H1 (cell line): Measurements from ENCODE around the gene U2AF1L4. TPM values are rescaled to one million over a fixed set of nuclear protein-coding genes. Genes with fewer than 3 reads are reported as not detected.

ENCODE experiments used
- ATF3 ChIP-seq: IDR thresholded peaks from 2 replicates; pipeline ENCODE4 v1.6.1; 2011; ENCODE audit warnings: low read depth, mild to moderate bottlenecking, low read length; ENCODE audit not compliant: insufficient read depth
- BCL11A ChIP-seq, 2 experiments: IDR thresholded peaks; one replicate each; pipeline ENCODE4 v1.6.1; 2011; ENCODE audit warnings: low read depth in 2 of 2, low read length in 2 of 2, mild to moderate bottlenecking in 2 of 2
- CBX5 ChIP-seq: fragments of 300-800, 300-1000 bp; sonication (generic); IDR thresholded peaks from 2 replicates; pipeline ENCODE4 v1.7.1; 2016; ENCODE audit warnings: antibody characterized with exemption, low read length, low read depth
- CREB1 ChIP-seq: IDR thresholded peaks from 2 replicates; pipeline ENCODE4 v1.6.1; 2012; ENCODE audit warnings: inconsistent platforms
- EZH2 ChIP-seq: fragments of 200-600 bp; sonication (generic); IDR thresholded peaks from 2 replicates; pipeline ENCODE4 v1.7.1; 2012; ENCODE audit warnings: low read depth, mild to moderate bottlenecking, moderate library complexity, low read length, inconsistent platforms; ENCODE audit not compliant: severe bottlenecking
- FOSL1 ChIP-seq: IDR thresholded peaks from 2 replicates; pipeline ENCODE4 v1.6.1; 2011; ENCODE audit warnings: mild to moderate bottlenecking, low read depth, low read length, moderate library complexity; ENCODE audit not compliant: insufficient read depth
- MAFK ChIP-seq: IDR thresholded peaks from 2 replicates; pipeline ENCODE4 v1.6.1; 2012; ENCODE audit warnings: low read depth, mild to moderate bottlenecking, improper control_type of control experiment, low read length
- NRF1 ChIP-seq: IDR thresholded peaks from 2 replicates; pipeline ENCODE4 v1.6.1; 2011; ENCODE audit warnings: mild to moderate bottlenecking, low read depth, low read length, improper control_type of control experiment
- PHF8 ChIP-seq: fragments of 200-600 bp; sonication (generic); conservative IDR thresholded peaks from 2 replicates; pipeline ENCODE4 v1.7.1; 2012; ENCODE audit warnings: low read depth, mild to moderate bottlenecking, inconsistent platforms, low read length, moderate library complexity
- POLR2AphosphoS5 ChIP-seq: IDR thresholded peaks from 2 replicates; pipeline ENCODE4 v1.6.1; 2011; ENCODE audit warnings: low read depth, low read length
- RFX5 ChIP-seq: IDR thresholded peaks from 2 replicates; pipeline ENCODE4 v1.6.1; 2011; ENCODE audit warnings: low read depth, low read length, improper control_type of control experiment, borderline replicate concordance
- RNF2 ChIP-seq: fragments of 200-900, 300-1000 bp; sonication (generic); IDR thresholded peaks from 2 replicates; pipeline ENCODE4 v1.7.1; 2016; ENCODE audit warnings: borderline replicate concordance, low read depth, mild to moderate bottlenecking, antibody characterized with exemption, low read length; ENCODE audit not compliant: poor library complexity, severe bottlenecking; ENCODE audit errors: missing control alignments
- SIN3A ChIP-seq, 2 experiments: IDR thresholded peaks in 1 of 2; conservative IDR thresholded peaks in 1 of 2; 2 replicates each; pipeline ENCODE4 v1.6.1; 2011 to 2012; ENCODE audit warnings: low read length in 2 of 2, improper control_type of control experiment in 1 of 2, low read depth in 1 of 2, mild to moderate bottlenecking in 1 of 2
- SP1 ChIP-seq: IDR thresholded peaks from 2 replicates; pipeline ENCODE4 v1.6.1; 2011; ENCODE audit warnings: low read depth, low read length
- SUZ12 ChIP-seq: fragments of 200-600 bp; sonication (generic); IDR thresholded peaks from 2 replicates; pipeline ENCODE4 v1.6.1; 2012; ENCODE audit warnings: mild to moderate bottlenecking, inconsistent platforms, low read length, moderate library complexity, mixed read lengths
- TCF12 ChIP-seq: IDR thresholded peaks from 2 replicates; pipeline ENCODE4 v1.6.1; 2011; ENCODE audit warnings: low read depth, mild to moderate bottlenecking, low read length
- USF2 ChIP-seq: IDR thresholded peaks from 2 replicates; pipeline ENCODE4 v1.6.1; 2011; ENCODE audit warnings: low read length, improper control_type of control experiment
- YY1 ChIP-seq: IDR thresholded peaks from 2 replicates; pipeline ENCODE4 v1.6.1; 2011; ENCODE audit warnings: low read depth, mild to moderate bottlenecking, low read length
- polyA plus RNA-seq, 7 experiments: library from polyadenylated mRNA; depleted of rRNA in 3 of 7; stranded (reverse) in 5 of 7; unstranded in 2 of 7; fragments of >200 nt in 5 of 7; fragments of 200-250 nt in 2 of 7; gene quantifications; 1 replicate in 5 of 7; 2 replicates in 1 of 7; 4 replicates in 1 of 7; pipeline versions ENCODE4 v1.2.1 to v1.2.3, GENCODE V29; 2011 to 2013; ENCODE audit warnings: missing spikeins in 2 of 7, mixed read lengths in 2 of 7
- total RNA-seq: library from RNA; stranded (reverse); fragmentation: NEBNext Ultra II Directional; extraction: Animal tissue kit (Norgen Biotek cat#: 25700); gene quantifications from 2 replicates; pipeline ENCODE4 v1.2.1, GENCODE V29; 2021

Gene U2AF1L4
- total and polyA plus RNA-seq, 2 of the 8 experiments (the other 6 are each of a cell fraction or from before 2014, with no cell fraction given) = 15.1 to 32.7 TPM

GRCh38 chr19:35704218-35704617, 41.0 kb downstream of the U2AF1L4 start, which contains the start of gene ZBTB32 (continued):
- TF ChIP-seq USF2 (peak; percentile 54; the same call in 1 of the 2 replicates), CBX5 (no peak), CREB1 (peak; percentile 77), TCF12 (no peak), SP1 (0 out of 2 replicates have a peak, but pooled peaks have one; percentile 33), RFX5 (no peak), SIN3A (conservative IDR thresholded peaks at IDR 0.05 in 1 of 2, IDR thresholded peaks at IDR 0.05 in 1 of 2; ENCODE audit: low read depth in 1 of 2, low read length in 2 of 2) (peak in 1 of 2 experiments; percentile 84; a peak in 2 of 4 replicates), PHF8 (no peak), ATF3 (no peak), RNF2 (peak; percentile 67), EZH2 (no peak), FOSL1 (no peak), YY1 (no peak), POLR2AphosphoS5 (peak; percentile 15; the same call in 1 of the 2 replicates), BCL11A (IDR thresholded peaks at IDR 0.05; ENCODE audit: low read depth in 2 of 2, low read length in 2 of 2) (no peak), NRF1 (no peak), SUZ12 (no peak), MAFK (no peak)
